Stimulated activated CD8-positive, alpha-beta memory T cell treated with anti-CD3 and anti-CD28 coated beads, Interleukin-7, amount 100 ng/mL, for 24 hours (primary cell): ENCODE measurements around the gene GPR39.

Experiments used
- DNase-seq: peaks from one replicate; pipeline ENCODE4 v3.0.0-alpha.2; 2020; ENCODE audit warnings: low read depth

Gene GPR39

GRCh38 chr2:132567682-132568081 is 151.1 kb downstream of the GPR39 start:
- DNase-seq, result no peak

- no peak for DNase-seq
Observed at GRCh38 chr2:132568656-132569055, 152.1 kb downstream of the GPR39 start.

- DNase-seq, result no peak
Observed at GRCh38 chr2:132573444-132574007, 156.9 kb downstream of the GPR39 start.

- DNase-seq, result no peak
Observed at GRCh38 chr2:132577686-132578085, 161.1 kb downstream of the GPR39 start.

- DNase-seq, result no peak
Observed at GRCh38 chr2:132581591-132581990, 165.0 kb downstream of the GPR39 start.

- DNase-seq, result no peak
Observed at GRCh38 chr2:132581991-132582738, 165.6 kb downstream of the GPR39 start.

- DNase-seq, result no peak
Observed at GRCh38 chr2:132583666-132584360, 167.2 kb downstream of the GPR39 start.

- DNase-seq, result no peak
Observed at GRCh38 chr2:132584976-132585817, 168.6 kb downstream of the GPR39 start.

- no peak for DNase-seq
Observed at GRCh38 chr2:132586101-132586511, 169.5 kb downstream of the GPR39 start.

- DNase-seq, result no peak
Observed at GRCh38 chr2:132586835-132587234, 170.2 kb downstream of the GPR39 start.

GRCh38 chr2:132588576-132588975 is 172.0 kb downstream of the GPR39 start:
- DNase-seq, result no peak

GRCh38 chr2:132589111-132589830 is 172.7 kb downstream of the GPR39 start:
- DNase-seq, result no peak

GRCh38 chr2:132589966-132590365 is 173.4 kb downstream of the GPR39 start:
- DNase-seq, result no peak

- DNase-seq, result no peak
Observed at GRCh38 chr2:132593171-132593570, 176.6 kb downstream of the GPR39 start.

GRCh38 chr2:132595186-132595585 is 178.6 kb downstream of the GPR39 start:
- DNase-seq, result no peak

- no peak for DNase-seq
Observed at GRCh38 chr2:132595693-132596092, 179.1 kb downstream of the GPR39 start.

- no peak for DNase-seq
Observed at GRCh38 chr2:132597166-132597565, 180.6 kb downstream of the GPR39 start.

- DNase-seq, result no peak
Observed at GRCh38 chr2:132597831-132598230, 181.2 kb downstream of the GPR39 start.

- DNase-seq, result no peak
Observed at GRCh38 chr2:132598536-132598935, 181.9 kb downstream of the GPR39 start.

- no peak for DNase-seq
Observed at GRCh38 chr2:132599556-132599955, 183.0 kb downstream of the GPR39 start.

- DNase-seq, result no peak
Observed at GRCh38 chr2:132604561-132604960, 188.0 kb downstream of the GPR39 start.
